Measurements from ENCODE around the gene UNK.
A peak's percentile ranks its signal among the peaks of the same experiment; 100 is the strongest.

The UNK gene

GRCh38 chr17:75774471-75774990 lies 10.1 kb upstream of the UNK start:
- DNase-seq: no peak

DNA sequence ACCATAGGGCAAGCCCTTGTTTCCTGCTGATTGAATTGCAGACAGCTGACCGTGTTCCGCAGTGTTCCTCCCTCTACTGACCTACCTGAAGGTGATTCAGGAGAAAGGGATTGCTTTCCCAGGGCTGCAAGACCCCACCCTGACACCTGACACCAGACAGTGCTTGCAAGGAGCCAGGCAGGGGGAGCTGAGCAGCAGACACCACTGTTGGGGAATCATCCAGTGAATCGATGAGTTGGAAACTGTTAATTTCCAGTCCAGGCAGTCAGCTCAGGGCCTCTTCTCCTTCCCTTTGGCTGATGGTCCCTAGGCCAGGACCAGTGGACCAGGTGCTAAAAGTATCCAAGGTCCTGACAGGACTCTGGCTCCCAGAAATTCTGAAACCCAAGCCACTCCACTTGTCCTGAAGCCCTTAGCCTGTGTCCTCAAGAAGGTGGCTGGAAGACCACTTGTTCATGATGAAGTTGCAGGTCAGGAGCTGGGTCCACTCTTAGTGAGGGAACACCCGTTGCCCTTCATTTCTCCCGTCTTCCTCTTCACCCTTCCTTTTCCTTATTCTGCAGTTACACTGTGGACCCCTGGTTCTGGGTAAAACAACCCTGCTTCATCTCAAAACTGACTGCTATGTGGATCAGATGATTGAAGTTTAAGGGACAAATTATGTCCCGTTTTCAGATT lies 9.5 kb upstream of the UNK start:
- DNase-seq: peak; percentile 46

- peak; percentile 67 for DNase-seq
These were observed 8.0 kb upstream of the UNK start for GRCh38 chr17:75776386-75777295.

GRCh38 chr17:75777296-75777922 lies 7.2 kb upstream of the UNK start:
- DNase-seq: peak; percentile 46

- DNase-seq: peak; percentile 32
These were observed 6.3 kb upstream of the UNK start for GRCh38 chr17:75778066-75778860.

- DNase-seq: peak; percentile 87
These were observed 5.8 kb upstream of the UNK start for GRCh38 chr17:75778861-75779249.

- DNase-seq: peak; percentile 99
These were observed 5.2 kb upstream of the UNK start for GRCh38 chr17:75779250-75779986.

DNA sequence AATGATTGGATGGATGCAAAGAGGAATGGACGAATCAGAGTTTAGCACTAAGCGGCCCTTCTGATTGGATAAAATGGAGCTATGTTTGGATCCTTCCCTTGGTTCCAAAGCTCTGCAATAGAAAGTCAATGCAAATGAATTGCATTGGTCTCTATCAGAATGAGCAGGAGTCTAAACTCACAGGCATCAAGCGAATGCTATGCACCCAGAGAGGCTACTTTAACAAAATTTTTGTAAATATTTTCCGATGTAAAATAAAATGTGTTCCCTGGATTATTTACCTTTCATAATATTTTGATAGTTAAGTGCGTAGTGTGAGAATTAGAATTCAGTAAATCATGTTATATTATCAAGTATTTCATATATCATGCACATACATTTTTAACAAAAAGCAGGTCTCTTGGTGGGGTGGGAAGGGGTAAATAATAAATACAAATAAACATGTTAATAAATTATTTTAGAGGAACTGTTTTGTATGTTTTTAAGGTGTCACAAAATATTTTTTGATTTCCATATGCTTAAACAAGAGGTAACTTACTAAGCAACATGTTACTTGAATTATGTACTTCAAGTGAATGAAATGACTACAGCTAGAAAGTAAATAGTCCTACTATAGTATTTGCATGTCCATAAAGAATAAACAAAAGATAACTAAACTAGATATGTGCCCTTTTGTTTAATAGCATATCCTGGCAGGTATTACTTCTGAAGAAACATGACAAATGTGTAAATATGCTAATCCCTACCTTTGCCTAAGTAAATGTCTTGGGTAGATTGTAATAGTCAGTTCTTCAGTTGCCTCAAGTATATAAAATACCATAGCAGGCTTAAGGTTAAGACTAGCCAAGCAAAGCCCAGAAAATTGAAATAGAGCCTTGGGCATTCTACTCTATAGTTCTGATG lies 4.4 kb upstream of the UNK start:
- no peak for DNase-seq

DNA sequence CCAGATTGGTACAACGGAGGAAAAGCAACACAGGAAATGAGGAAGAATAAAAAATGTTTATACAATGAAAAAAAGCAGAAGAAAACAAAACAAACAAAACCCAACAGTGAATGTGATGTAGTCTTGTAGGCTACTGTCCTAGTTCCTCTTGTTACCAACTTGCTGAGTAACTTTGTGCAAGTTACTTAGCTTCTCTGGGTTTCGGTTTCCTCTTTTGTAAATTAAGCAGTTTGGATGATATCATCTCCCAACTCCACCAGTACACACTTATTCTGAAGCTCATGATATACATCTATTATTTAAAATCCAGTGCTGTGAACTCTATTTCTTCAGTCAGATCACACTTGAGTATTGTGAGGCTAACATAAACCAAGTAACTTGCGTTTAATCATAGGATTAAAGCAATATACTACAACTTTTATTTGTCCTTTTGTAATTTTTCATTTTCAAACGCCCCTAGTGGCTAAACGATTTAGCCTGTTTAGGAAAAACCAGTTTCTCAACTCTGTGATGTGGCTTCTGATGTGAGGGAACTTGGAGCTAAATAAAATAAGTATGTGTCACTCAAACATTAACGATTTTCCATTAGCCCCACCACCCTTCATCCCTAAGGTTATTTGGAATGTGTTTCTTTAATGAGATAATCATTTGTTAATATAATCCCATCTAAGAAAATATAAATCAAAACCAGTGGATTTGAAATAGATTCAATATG lies 1.4 kb upstream of the UNK start:
- DNase-seq: peak; percentile 77

DNA sequence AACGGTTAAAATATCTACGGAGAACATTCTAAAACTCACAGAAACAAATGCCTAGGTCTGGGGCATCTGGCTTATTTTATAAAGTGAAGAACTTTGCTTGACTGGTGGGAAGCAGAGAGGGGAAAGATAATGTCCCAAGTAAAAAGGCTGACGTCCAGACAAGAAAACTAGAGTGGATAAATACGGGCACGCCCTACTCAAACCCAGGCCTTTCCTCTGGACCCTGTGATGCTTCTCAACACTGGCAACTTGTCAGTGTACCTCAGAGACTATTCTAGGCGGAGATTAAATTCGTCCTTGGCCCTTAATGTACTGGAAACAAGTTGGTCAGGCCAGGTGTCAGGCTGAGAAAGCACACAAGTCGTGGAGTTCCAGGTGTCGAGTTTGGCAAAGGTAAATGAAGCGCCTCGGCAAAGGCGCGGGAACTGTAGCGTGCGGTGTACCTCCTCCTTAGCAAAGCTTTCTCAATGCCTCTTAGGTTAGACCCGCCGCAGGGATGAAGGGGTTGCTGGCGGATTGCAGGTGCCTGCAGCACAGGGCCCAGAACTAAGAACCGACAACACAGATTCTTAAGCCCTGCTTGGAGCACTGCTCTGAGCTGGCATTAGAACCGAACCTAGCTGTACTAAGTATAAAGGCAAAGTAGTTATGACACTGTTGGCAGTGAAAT lies 668 bp upstream of the UNK start:
- no peak for DNase-seq

DNA sequence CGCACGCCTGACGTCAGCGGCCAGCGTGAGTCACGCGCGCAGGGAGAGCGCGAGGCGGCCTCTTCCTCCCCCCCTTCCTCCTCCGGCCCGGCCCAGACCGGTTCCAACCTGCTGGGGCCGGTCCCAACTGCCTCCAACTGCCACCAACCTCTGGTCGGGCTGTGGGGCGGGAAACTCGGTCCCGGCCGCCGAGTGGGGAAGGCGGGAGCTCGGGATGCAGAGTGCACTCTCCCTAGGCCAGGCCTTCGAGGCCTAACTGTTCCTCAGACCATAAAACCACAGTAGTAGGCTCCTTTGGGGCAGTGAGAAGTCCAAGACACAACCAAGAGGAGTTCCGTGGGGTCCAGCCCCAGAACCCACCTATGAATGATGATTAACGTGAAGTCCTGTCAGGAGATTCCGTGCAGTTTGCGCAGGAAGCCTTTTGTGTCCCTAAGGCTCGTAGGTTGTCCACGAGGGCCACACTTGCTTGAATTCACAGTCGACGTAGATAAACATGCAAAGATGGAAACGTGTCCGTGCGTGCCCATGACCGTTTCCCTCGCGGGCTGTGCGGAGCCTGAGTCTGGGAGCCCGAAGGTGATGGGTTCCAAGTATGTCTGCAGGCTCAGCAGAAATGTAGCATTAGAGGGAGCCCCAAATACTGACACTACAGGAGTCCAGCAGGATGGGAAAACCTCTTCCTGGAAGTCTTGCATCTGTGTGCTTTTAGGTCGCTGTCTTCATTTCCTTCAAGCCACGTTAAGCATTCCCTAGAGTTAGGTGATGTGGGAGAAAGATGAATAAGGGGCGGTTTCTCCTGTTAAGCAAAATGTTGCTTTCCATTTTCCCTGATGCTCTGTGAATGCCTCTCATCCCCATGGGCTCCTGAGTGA lies 647 bp downstream of the UNK start:
- DNase-seq: peak; percentile 91

GRCh38 chr17:75791254-75791653 lies 6.6 kb downstream of the UNK start:
- no peak for DNase-seq

DNA sequence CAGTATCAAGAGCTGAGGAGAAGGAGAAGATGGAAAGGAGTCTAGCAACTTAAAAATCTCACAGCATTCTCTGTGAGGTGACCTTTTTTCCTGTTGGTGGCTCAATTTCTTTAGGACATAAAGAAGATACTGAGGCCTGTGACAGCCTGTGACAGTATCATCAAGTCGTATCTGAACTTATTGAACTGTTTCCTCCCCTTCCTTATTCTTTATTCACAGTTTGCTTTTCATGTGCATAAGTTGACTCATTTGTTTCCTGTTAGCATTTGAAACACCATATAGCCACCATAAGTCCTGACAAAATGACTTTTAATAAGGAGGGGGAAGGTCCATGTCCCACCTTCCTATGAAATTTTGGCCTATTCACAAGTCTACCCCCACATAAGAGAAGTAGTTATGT lies 8.9 kb downstream of the UNK start:
- no peak for DNase-seq

- no peak for DNase-seq
These were observed 11.4 kb downstream of the UNK start for GRCh38 chr17:75795820-75796607.

GRCh38 chr17:75799402-75799801 lies 14.8 kb downstream of the UNK start:
- no peak for DNase-seq

DNA sequence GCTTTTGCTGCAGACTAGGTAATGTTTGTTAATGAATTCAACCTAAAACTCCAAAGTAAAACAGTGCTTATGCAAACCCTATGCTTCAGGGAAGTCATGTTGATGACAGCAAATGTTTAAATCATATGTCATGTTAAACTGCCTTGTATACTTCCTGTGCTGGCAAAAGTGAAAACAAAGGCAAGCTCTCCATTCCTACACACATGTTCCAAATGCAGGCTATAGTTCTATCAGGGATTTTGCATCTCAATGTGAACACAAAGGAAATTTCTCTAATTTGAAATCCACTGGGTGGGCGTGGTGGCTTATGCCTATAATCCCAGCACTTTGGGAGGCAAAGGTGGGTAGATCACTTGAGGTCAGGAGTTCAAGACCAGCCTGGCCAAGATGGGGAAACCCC lies 19.3 kb downstream of the UNK start:
- DNase-seq: no peak

DNA sequence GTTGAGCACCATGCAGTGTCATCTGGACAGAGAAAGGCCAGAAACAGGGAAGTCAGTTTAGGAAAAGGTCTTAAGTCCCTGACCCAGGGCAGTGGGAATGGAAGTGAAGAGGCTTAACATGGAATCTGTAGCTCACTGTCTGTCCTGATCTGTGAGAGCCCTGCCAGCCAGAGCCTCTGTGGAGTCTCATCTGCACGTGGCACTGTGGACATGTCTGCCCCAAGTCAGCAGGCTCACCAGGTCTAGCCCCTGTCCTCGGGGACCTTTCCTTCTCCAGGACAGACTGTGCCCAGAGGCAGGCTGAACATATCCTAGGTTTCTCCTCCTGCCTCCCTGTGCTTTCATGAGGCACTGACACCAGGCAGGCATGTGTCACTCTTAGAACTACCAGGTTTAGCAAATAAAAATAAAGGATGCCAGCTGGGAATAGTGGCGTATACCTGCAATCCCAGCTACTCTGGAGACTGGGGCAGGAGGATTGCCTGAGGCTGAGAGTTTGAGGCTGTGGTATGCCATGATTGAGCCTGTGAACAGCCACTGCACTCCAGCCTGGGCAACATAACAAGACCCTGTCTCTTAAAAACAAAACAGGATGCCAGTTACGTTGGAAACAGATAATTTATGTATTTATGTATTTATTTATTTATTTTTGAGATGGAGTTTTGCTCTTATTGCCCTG lies 22.4 kb downstream of the UNK start:
- DNase-seq: no peak

Measured in CD4-positive, alpha-beta T cell treated with Interleukin-10 for 1 hour (primary cell).